ENCODE data around the gene MYO10. TPM values are rescaled to one million over a fixed set of nuclear protein-coding genes. Genes with fewer than 3 reads are reported as not detected.
"Not testable (repeated sequence)": the region's sequence is repeated elsewhere in the genome, so short reads cannot be mapped to it uniquely, and the experiment has no call there.

The MYO10 gene
- total and polyA plus RNA-seq, 2 experiments from 2014 or later = 119 to 276 TPM

DNA sequence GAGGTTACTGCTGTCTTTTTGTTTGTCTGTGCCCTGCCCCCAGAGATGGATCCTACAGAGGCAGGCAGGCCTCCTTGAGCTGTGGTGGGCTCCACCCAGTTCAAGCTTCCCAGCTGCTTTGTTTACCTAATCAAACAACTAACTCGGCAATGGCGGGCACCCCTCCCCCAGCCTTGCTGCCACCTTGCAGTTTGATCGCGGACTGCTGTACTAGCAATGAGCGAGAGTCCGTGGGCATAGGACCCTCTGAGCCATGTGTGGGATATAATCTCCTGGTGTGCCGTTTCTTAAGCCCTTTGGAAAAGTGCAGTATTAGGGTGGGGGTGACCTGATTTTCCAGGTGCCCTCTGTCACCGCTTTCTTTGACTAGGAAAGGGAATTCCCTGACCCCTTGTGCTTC lies 287.3 kb downstream of the MYO10 start:
- H3K27ac ChIP-seq (ENCODE audit: low read depth); H3K4me2 ChIP-seq; H3K4me1 Mint-ChIP-seq; H3K4me3 ChIP-seq; ATAC-seq; H3K4me3 Mint-ChIP-seq; H3K9me2 ChIP-seq (ENCODE audit: insufficient read depth); H3K27ac Mint-ChIP-seq; DNase-seq (ENCODE audit: low spot score); H4K20me1 ChIP-seq (replicated peaks; ENCODE audit: insufficient read depth); H3F3A ChIP-seq (replicated peaks; ENCODE audit: low read depth); H3K27me3 Mint-ChIP-seq (ENCODE audit: insufficient read depth, low read depth, poor library complexity); H2AFZ ChIP-seq; H3K4me1 ChIP-seq (ENCODE audit: insufficient read depth); H3K79me2 ChIP-seq (replicated peaks; ENCODE audit: insufficient read depth); H3K27me3 ChIP-seq (ENCODE audit: insufficient read depth); H3K36me3 ChIP-seq (ENCODE audit: insufficient read depth): not testable (repeated sequence)
- peaks cover 14% of the 10 kb centered on the region for H3K36me3 Mint-ChIP-seq (ENCODE audit: low read depth)
- H3K9me3 Mint-ChIP-seq = peaks cover 31% of the 10 kb centered on the region

DNA sequence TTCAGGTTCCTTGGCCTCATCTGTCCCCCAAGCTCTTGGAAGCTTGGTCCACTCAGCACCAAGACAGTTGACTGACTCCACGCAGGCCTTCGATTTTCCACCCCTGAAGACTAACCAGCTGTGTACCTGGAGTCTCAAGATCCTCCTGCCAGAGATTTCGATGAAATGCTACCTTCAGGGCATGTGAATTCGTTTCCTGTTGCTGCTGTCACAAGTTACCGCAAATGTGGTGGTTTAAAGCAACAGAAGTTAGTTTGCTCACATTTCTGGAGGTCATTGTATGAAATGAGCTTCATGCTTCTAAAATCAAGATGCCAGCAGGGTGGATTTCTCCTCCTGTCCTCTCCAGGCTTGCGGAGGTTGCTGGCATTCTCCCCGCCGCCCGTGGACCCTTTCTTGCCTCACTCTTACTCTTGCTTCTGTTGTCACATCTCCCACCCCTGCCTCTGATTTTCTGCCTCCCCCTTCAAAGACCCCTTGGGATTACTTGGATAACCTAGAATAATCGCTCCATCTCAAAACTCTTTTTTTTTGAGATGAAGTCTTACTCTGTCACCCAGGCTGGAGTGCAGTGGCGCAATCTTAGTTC lies 291.7 kb downstream of the MYO10 start:
- Histone ChIP-seq H3F3A (replicated peaks; ENCODE audit: low read depth) (no peaks in the 10 kb centered on the region), H3K27me3 (ENCODE audit: insufficient read depth) (no peaks in the 10 kb centered on the region), H3K27ac (ENCODE audit: low read depth) (no peak overlapping the region), H4K20me1 (replicated peaks; ENCODE audit: insufficient read depth) (no peaks in the 10 kb centered on the region), H3K4me1 (ENCODE audit: insufficient read depth) (no peaks in the 10 kb centered on the region), H3K4me2 (no peak overlapping the region), H3K36me3 (ENCODE audit: insufficient read depth) (no peaks in the 10 kb centered on the region), H3K9me2 (ENCODE audit: insufficient read depth) (no peaks in the 10 kb centered on the region; the same call in 1 of the 2 replicates), H3K4me3 (no peak overlapping the region), H2AFZ (0 out of 2 replicates have a peak overlapping the region, but pooled peaks have one; percentile 32), H3K79me2 (replicated peaks; ENCODE audit: insufficient read depth) (no peaks in the 10 kb centered on the region)
- Mint-ChIP-seq H3K4me1 (no peaks in the 10 kb centered on the region), H3K27me3 (ENCODE audit: insufficient read depth, low read depth, poor library complexity) (no peaks in the 10 kb centered on the region), H3K36me3 (ENCODE audit: low read depth) (peaks cover 8% of the 10 kb centered on the region; the same call in 2 of the 3 replicates), H3K4me3 (no peak overlapping the region), H3K27ac (no peak overlapping the region), H3K9me3 (peaks cover 20% of the 10 kb centered on the region)
- ATAC-seq (no peak), DNase-seq (ENCODE audit: low spot score) (no peak)
- TF ChIP-seq, protein P1, sequence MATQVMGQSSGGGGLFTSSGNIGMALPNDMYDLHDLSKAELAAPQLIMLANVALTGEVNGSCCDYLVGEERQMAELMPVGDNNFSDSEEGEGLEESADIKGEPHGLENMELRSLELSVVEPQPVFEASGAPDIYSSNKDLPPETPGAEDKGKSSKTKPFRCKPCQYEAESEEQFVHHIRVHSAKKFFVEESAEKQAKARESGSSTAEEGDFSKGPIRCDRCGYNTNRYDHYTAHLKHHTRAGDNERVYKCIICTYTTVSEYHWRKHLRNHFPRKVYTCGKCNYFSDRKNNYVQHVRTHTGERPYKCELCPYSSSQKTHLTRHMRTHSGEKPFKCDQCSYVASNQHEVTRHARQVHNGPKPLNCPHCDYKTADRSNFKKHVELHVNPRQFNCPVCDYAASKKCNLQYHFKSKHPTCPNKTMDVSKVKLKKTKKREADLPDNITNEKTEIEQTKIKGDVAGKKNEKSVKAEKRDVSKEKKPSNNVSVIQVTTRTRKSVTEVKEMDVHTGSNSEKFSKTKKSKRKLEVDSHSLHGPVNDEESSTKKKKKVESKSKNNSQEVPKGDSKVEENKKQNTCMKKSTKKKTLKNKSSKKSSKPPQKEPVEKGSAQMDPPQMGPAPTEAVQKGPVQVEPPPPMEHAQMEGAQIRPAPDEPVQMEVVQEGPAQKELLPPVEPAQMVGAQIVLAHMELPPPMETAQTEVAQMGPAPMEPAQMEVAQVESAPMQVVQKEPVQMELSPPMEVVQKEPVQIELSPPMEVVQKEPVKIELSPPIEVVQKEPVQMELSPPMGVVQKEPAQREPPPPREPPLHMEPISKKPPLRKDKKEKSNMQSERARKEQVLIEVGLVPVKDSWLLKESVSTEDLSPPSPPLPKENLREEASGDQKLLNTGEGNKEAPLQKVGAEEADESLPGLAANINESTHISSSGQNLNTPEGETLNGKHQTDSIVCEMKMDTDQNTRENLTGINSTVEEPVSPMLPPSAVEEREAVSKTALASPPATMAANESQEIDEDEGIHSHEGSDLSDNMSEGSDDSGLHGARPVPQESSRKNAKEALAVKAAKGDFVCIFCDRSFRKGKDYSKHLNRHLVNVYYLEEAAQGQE (IDR thresholded peaks at IDR 0.05; ENCODE audit: unreplicated experiment) = no peak
- TF ChIP-seq STAT1 (IDR thresholded peaks at IDR 0.05; ENCODE audit: unreplicated experiment) (no peak), JUNB (IDR thresholded peaks at IDR 0.05; ENCODE audit: unreplicated experiment) (no peak), ZNF331 (CRISPR knock-in tag; IDR thresholded peaks at IDR 0.05; ENCODE audit: low read depth) (no peak), ZNF114 (CRISPR knock-in tag; IDR thresholded peaks at IDR 0.05) (no peak), NANOG (IDR thresholded peaks at IDR 0.05; ENCODE audit: borderline replicate concordance) (no peak), CREB1 (CRISPR knock-in tag; IDR thresholded peaks at IDR 0.05; ENCODE audit: low read depth) (no peak), EZH2 (IDR thresholded peaks at IDR 0.05; ENCODE audit: low read depth, unreplicated experiment) (no peak), EZH2phosphoT487 (IDR thresholded peaks at IDR 0.05; ENCODE audit: unreplicated experiment) (no peak), POLR2AphosphoS5 (IDR thresholded peaks at IDR 0.05; ENCODE audit: low read depth) (no peak)
- TF ChIP-seq, protein P2, sequence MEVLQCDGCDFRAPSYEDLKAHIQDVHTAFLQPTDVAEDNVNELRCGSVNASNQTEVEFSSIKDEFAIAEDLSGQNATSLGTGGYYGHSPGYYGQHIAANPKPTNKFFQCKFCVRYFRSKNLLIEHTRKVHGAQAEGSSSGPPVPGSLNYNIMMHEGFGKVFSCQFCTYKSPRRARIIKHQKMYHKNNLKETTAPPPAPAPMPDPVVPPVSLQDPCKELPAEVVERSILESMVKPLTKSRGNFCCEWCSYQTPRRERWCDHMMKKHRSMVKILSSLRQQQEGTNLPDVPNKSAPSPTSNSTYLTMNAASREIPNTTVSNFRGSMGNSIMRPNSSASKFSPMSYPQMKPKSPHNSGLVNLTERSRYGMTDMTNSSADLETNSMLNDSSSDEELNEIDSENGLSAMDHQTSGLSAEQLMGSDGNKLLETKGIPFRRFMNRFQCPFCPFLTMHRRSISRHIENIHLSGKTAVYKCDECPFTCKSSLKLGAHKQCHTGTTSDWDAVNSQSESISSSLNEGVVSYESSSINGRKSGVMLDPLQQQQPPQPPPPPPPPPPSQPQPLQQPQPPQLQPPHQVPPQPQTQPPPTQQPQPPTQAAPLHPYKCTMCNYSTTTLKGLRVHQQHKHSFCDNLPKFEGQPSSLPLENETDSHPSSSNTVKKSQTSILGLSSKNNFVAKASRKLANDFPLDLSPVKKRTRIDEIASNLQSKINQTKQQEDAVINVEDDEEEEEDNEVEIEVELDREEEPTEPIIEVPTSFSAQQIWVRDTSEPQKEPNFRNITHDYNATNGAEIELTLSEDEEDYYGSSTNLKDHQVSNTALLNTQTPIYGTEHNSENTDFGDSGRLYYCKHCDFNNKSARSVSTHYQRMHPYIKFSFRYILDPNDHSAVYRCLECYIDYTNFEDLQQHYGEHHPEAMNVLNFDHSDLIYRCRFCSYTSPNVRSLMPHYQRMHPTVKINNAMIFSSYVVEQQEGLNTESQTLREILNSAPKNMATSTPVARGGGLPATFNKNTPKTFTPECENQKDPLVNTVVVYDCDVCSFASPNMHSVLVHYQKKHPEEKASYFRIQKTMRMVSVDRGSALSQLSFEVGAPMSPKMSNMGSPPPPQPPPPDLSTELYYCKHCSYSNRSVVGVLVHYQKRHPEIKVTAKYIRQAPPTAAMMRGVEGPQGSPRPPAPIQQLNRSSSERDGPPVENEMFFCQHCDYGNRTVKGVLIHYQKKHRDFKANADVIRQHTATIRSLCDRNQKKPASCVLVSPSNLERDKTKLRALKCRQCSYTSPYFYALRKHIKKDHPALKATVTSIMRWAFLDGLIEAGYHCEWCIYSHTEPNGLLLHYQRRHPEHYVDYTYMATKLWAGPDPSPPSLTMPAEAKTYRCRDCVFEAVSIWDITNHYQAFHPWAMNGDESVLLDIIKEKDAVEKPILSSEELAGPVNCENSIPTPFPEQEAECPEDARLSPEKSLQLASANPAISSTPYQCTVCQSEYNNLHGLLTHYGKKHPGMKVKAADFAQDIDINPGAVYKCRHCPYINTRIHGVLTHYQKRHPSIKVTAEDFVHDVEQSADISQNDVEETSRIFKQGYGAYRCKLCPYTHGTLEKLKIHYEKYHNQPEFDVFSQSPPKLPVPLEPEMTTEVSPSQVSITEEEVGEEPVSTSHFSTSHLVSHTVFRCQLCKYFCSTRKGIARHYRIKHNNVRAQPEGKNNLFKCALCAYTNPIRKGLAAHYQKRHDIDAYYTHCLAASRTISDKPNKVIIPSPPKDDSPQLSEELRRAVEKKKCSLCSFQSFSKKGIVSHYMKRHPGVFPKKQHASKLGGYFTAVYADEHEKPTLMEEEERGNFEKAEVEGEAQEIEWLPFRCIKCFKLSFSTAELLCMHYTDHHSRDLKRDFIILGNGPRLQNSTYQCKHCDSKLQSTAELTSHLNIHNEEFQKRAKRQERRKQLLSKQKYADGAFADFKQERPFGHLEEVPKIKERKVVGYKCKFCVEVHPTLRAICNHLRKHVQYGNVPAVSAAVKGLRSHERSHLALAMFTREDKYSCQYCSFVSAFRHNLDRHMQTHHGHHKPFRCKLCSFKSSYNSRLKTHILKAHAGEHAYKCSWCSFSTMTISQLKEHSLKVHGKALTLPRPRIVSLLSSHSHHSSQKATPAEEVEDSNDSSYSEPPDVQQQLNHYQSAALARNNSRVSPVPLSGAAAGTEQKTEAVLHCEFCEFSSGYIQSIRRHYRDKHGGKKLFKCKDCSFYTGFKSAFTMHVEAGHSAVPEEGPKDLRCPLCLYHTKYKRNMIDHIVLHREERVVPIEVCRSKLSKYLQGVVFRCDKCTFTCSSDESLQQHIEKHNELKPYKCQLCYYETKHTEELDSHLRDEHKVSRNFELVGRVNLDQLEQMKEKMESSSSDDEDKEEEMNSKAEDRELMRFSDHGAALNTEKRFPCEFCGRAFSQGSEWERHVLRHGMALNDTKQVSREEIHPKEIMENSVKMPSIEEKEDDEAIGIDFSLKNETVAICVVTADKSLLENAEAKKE (CRISPR knock-in tag; IDR thresholded peaks at IDR 0.05) = no peak
- TF ChIP-seq, protein P3, sequence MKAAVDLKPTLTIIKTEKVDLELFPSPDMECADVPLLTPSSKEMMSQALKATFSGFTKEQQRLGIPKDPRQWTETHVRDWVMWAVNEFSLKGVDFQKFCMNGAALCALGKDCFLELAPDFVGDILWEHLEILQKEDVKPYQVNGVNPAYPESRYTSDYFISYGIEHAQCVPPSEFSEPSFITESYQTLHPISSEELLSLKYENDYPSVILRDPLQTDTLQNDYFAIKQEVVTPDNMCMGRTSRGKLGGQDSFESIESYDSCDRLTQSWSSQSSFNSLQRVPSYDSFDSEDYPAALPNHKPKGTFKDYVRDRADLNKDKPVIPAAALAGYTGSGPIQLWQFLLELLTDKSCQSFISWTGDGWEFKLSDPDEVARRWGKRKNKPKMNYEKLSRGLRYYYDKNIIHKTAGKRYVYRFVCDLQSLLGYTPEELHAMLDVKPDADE (IDR thresholded peaks at IDR 0.05) = no peak

Measured in GM23338 (cell line).